Adipocyte (in vitro differentiated cells): ENCODE data around the gene ADIPOR2.
A peak's percentile ranks its signal among the peaks of the same experiment; 100 is the strongest.

ENCODE experiments used
- DNase-seq: peaks from one replicate; pipeline ENCODE4 v3.0.0-alpha.2; 2015; ENCODE audit warnings: low read depth
- H3K27me3 ChIP-seq: replicated peaks from 2 replicates; pipeline ENCODE4 v1.7.0; 2013; ENCODE audit warnings: mild to moderate bottlenecking, low read length, moderate library complexity; ENCODE audit not compliant: control insufficient read depth, insufficient read depth
- H3K36me3 ChIP-seq: 2 replicates; pipeline ENCODE4 v1.7.0; 2013; ENCODE audit warnings: low read length, mild to moderate bottlenecking, moderate library complexity; ENCODE audit not compliant: control insufficient read depth, insufficient read depth, severe bottlenecking
- H3K4me1 ChIP-seq: 2 replicates; pipeline ENCODE4 v1.7.0; 2013; ENCODE audit warnings: mild to moderate bottlenecking, low read length, moderate library complexity; ENCODE audit not compliant: control insufficient read depth, insufficient read depth
- H3K4me3 ChIP-seq: 2 replicates; pipeline ENCODE4 v1.7.0; 2013; ENCODE audit warnings: mild to moderate bottlenecking, low read length, moderate library complexity
- H3K9ac ChIP-seq: 2 replicates; pipeline ENCODE4 v1.7.0; 2013; ENCODE audit warnings: mild to moderate bottlenecking, low read length, moderate library complexity
- H3K9me3 ChIP-seq: 2 replicates; pipeline ENCODE4 v1.7.0; 2013; ENCODE audit warnings: mild to moderate bottlenecking, low read length, moderate library complexity; ENCODE audit not compliant: control insufficient read depth

ADIPOR2 gene

GRCh38 chr12:1832801-1833595, 142.1 kb downstream of the ADIPOR2 start:
- no peak for DNase-seq
- H3K27me3 ChIP-seq = peaks cover 71% of the 10 kb centered on the region

GRCh38 chr12:1833596-1834028, 142.7 kb downstream of the ADIPOR2 start:
- peaks cover 75% of the 10 kb centered on the region for H3K27me3 ChIP-seq

More at GRCh38 chr12:1832801-1833595, 142.1 kb downstream of the ADIPOR2 start:
- Histone ChIP-seq H3K9ac (no peak overlapping the region), H3K36me3 (no peaks in the 10 kb centered on the region), H3K4me3 (no peak overlapping the region), H3K4me1 (no peaks in the 10 kb centered on the region), H3K9me3 (no peaks in the 10 kb centered on the region)

GRCh38 chr12:1834186-1834925, 143.5 kb downstream of the ADIPOR2 start:
- H3K9ac ChIP-seq = no peak overlapping the region
- DNase-seq = no peak
- H3K9me3 ChIP-seq = no peaks in the 10 kb centered on the region
- H3K4me1 ChIP-seq = no peaks in the 10 kb centered on the region
- no peak overlapping the region for H3K4me3 ChIP-seq
- peaks cover 72% of the 10 kb centered on the region for H3K27me3 ChIP-seq
- no peaks in the 10 kb centered on the region for H3K36me3 ChIP-seq

More at GRCh38 chr12:1833596-1834028, 142.7 kb downstream of the ADIPOR2 start:
- DNase-seq = no peak
- no peak overlapping the region for H3K4me3 ChIP-seq
- no peaks in the 10 kb centered on the region for H3K36me3 ChIP-seq
- no peak overlapping the region for H3K9ac ChIP-seq
- no peaks in the 10 kb centered on the region for H3K9me3 ChIP-seq
- no peaks in the 10 kb centered on the region for H3K4me1 ChIP-seq

GRCh38 chr12:1835211-1836131, 144.6 kb downstream of the ADIPOR2 start:
- no peak overlapping the region for H3K9ac ChIP-seq
- no peaks in the 10 kb centered on the region for H3K9me3 ChIP-seq
- DNase-seq = no peak
- H3K27me3 ChIP-seq = peaks cover 70% of the 10 kb centered on the region
- no peaks in the 10 kb centered on the region for H3K36me3 ChIP-seq
- H3K4me1 ChIP-seq = no peaks in the 10 kb centered on the region
- H3K4me3 ChIP-seq = no peak overlapping the region

- Histone ChIP-seq H3K36me3 (no peaks in the 10 kb centered on the region), H3K9ac (no peak overlapping the region), H3K4me3 (no peak overlapping the region), H3K4me1 (no peaks in the 10 kb centered on the region), H3K9me3 (no peaks in the 10 kb centered on the region), H3K27me3 (peaks cover 69% of the 10 kb centered on the region)
- DNase-seq = no peak
These were observed 145.5 kb downstream of the ADIPOR2 start for GRCh38 chr12:1836241-1836803.

- H3K9me3 ChIP-seq = no peaks in the 10 kb centered on the region
- H3K9ac ChIP-seq = no peak overlapping the region
- H3K27me3 ChIP-seq = peaks cover 71% of the 10 kb centered on the region
- H3K4me3 ChIP-seq = no peak overlapping the region
- no peaks in the 10 kb centered on the region for H3K4me1 ChIP-seq
- H3K36me3 ChIP-seq = no peaks in the 10 kb centered on the region
- DNase-seq = no peak
These were observed 146.1 kb downstream of the ADIPOR2 start for GRCh38 chr12:1836854-1837421.

- Histone ChIP-seq H3K9ac (no peak overlapping the region), H3K27me3 (peaks cover 67% of the 10 kb centered on the region), H3K9me3 (no peaks in the 10 kb centered on the region), H3K4me3 (no peak overlapping the region), H3K36me3 (no peaks in the 10 kb centered on the region), H3K4me1 (no peaks in the 10 kb centered on the region)
- peak; percentile 25 for DNase-seq
These were observed 146.8 kb downstream of the ADIPOR2 start for GRCh38 chr12:1837541-1838204.
